HEK293T (cell line): ENCODE data around the gene EMP2.

Experiments
- CTCF ChIA-PET: fragments of 350-600 bp; formaldehyde crosslinking; extraction: SDS; loops from one replicate; lab custom pipeline; 2021; ENCODE audit warnings: antibody characterized with exemption, inconsistent platforms; lab: Yijun Ruan, JAX
- POLR2A ChIA-PET: fragments of 350-600 bp; formaldehyde crosslinking; extraction: SDS; loops from one replicate; lab custom pipeline; 2020; ENCODE audit warnings: antibody characterized with exemption, inconsistent platforms; lab: Yijun Ruan, JAX
- DNase-seq: peaks from one replicate; pipeline ENCODE4 v3.0.0; 2012; ENCODE audit warnings: mixed read lengths; ENCODE audit errors: extremely low spot score
- ARNT ChIP-seq: fragments of 450-650 bp; IDR thresholded peaks from 2 replicates; pipeline ENCODE4 v1.6.1; 2017; ENCODE audit warnings: mild to moderate bottlenecking
- BHLHE40 ChIP-seq: fragments of 450-650 bp; IDR thresholded peaks from 2 replicates; pipeline ENCODE4 v1.6.1; 2016; ENCODE audit warnings: mild to moderate bottlenecking, moderate library complexity, borderline replicate concordance
- CTBP1 ChIP-seq: fragments of 450-650 bp; IDR thresholded peaks from 2 replicates; pipeline ENCODE4 v1.6.1; 2016; ENCODE audit warnings: borderline replicate concordance
- ELF4 ChIP-seq: fragments of 450-650 bp; IDR thresholded peaks from 2 replicates; pipeline ENCODE4 v1.6.1; 2017; ENCODE audit warnings: antibody characterized with exemption
- FOXA1 ChIP-seq: fragments of 450-650 bp; IDR thresholded peaks from 2 replicates; pipeline ENCODE4 v1.6.1; 2016; ENCODE audit warnings: mild to moderate bottlenecking
- FOXK2 ChIP-seq: fragments of 450-650 bp; IDR thresholded peaks from 2 replicates; pipeline ENCODE4 v1.6.1; 2016; ENCODE audit warnings: mild to moderate bottlenecking
- FOXM1 ChIP-seq: fragments of 450-650 bp; IDR thresholded peaks from 2 replicates; pipeline ENCODE4 v1.6.1; 2017; ENCODE audit warnings: mild to moderate bottlenecking, borderline replicate concordance
- HDGF ChIP-seq: fragments of 450-650 bp; IDR thresholded peaks from 2 replicates; pipeline ENCODE4 v1.6.1; 2017; ENCODE audit warnings: antibody characterized with exemption, borderline replicate concordance
- L3MBTL2 ChIP-seq: fragments of 450-650 bp; conservative IDR thresholded peaks from 2 replicates; pipeline ENCODE4 v1.6.1; 2016; ENCODE audit warnings: mild to moderate bottlenecking
- LEF1 ChIP-seq: fragments of 450-650 bp; IDR thresholded peaks from 2 replicates; pipeline ENCODE4 v1.6.1; 2017; ENCODE audit warnings: mild to moderate bottlenecking, borderline replicate concordance
- NFRKB ChIP-seq: fragments of 450-650 bp; IDR thresholded peaks from 2 replicates; pipeline ENCODE4 v1.6.1; 2016; ENCODE audit warnings: mild to moderate bottlenecking, moderate library complexity
- PKNOX1 ChIP-seq: fragments of 450-650 bp; IDR thresholded peaks from 2 replicates; pipeline ENCODE4 v1.6.1; 2016
- SP1 ChIP-seq: fragments of 450-650 bp; IDR thresholded peaks from 2 replicates; pipeline ENCODE4 v1.6.1; 2017
- SUZ12 ChIP-seq: fragments of 450-650 bp; IDR thresholded peaks from 2 replicates; pipeline ENCODE4 v1.6.1; 2016; ENCODE audit warnings: mild to moderate bottlenecking
- TARDBP ChIP-seq: fragments of 450-650 bp; IDR thresholded peaks from 2 replicates; pipeline ENCODE4 v1.6.1; 2016
- ZNF384 ChIP-seq: fragments of 450-650 bp; IDR thresholded peaks from 2 replicates; pipeline ENCODE4 v1.6.1; 2016

Gene EMP2

GRCh38 chr16:10548404-10548803 is 32.0 kb downstream of the EMP2 start:
- CTCF ChIA-PET = interaction anchor here (0.5 kb wide), 1 partner anchor 189 kb away, joined by 4 read pairs; no protein-coding TSS in a partner anchor
- POLR2A ChIA-PET = no interaction called here
- DNase-seq = no peak
- no peak for TF ChIP-seq FOXA1
- no peak for TF ChIP-seq FOXM1
- no peak for TF ChIP-seq FOXK2
- TF ChIP-seq SUZ12 = no peak
- TF ChIP-seq PKNOX1 = no peak
- TF ChIP-seq CTBP1 = no peak
- TF ChIP-seq ZNF384 = no peak
- TF ChIP-seq LEF1 = no peak
- TF ChIP-seq TARDBP = no peak
- TF ChIP-seq ARNT = no peak
- no peak for TF ChIP-seq SP1
- no peak for TF ChIP-seq NFRKB

GRCh38 chr16:10547708-10548107 is 32.7 kb downstream of the EMP2 start:
- ChIA-PET CTCF (no interaction called here), POLR2A (no interaction called here)
- no peak for DNase-seq
- no peak for TF ChIP-seq BHLHE40
- no peak for TF ChIP-seq LEF1
- TF ChIP-seq CTBP1 = no peak
- TF ChIP-seq ZNF384 = no peak
- no peak for TF ChIP-seq L3MBTL2
- TF ChIP-seq PKNOX1 = no peak
- no peak for TF ChIP-seq SUZ12
- TF ChIP-seq NFRKB = no peak
- TF ChIP-seq HDGF = no peak
- no peak for TF ChIP-seq FOXM1
- no peak for TF ChIP-seq ELF4
- TF ChIP-seq ARNT = no peak
- TF ChIP-seq TARDBP = no peak
- no peak for TF ChIP-seq FOXA1
- no peak for TF ChIP-seq FOXK2

- ChIA-PET POLR2A (no interaction called here), CTCF (no interaction called here)
- no peak for DNase-seq
Observed at GRCh38 chr16:10543231-10543977, 37.0 kb downstream of the EMP2 start.

GRCh38 chr16:10541366-10541765 is 39.0 kb downstream of the EMP2 start:
- no peak for DNase-seq
- ChIA-PET POLR2A (no interaction called here), CTCF (no interaction called here)
- no peak for TF ChIP-seq TARDBP
- TF ChIP-seq L3MBTL2 = no peak
- TF ChIP-seq CTBP1 = no peak
- no peak for TF ChIP-seq HDGF
- TF ChIP-seq ZNF384 = no peak
- no peak for TF ChIP-seq SP1
- no peak for TF ChIP-seq FOXM1
- no peak for TF ChIP-seq LEF1
- TF ChIP-seq FOXK2 = no peak
- no peak for TF ChIP-seq BHLHE40
- TF ChIP-seq ELF4 = no peak
- no peak for TF ChIP-seq PKNOX1
- TF ChIP-seq SUZ12 = no peak

More at GRCh38 chr16:10543231-10543977, 37.0 kb downstream of the EMP2 start:
- TF ChIP-seq LEF1 (no peak), FOXM1 (no peak), FOXK2 (no peak), CTBP1 (no peak), BHLHE40 (no peak), TARDBP (no peak), SP1 (no peak), L3MBTL2 (no peak), HDGF (no peak), ARNT (no peak)

GRCh38 chr16:10539793-10540192 is 40.6 kb downstream of the EMP2 start:
- CTCF ChIA-PET = no interaction called here
- TF ChIP-seq FOXM1 (no peak), HDGF (no peak), PKNOX1 (no peak), TARDBP (no peak), NFRKB (no peak), ARNT (no peak), LEF1 (no peak), FOXK2 (no peak), SP1 (no peak), SUZ12 (no peak), L3MBTL2 (no peak), CTBP1 (no peak), ZNF384 (no peak), ELF4 (no peak), BHLHE40 (no peak), FOXA1 (no peak)
- no peak for DNase-seq
- POLR2A ChIA-PET = no interaction called here
